MCF 10A (cell line): ENCODE measurements around the gene CPLANE2. TPM values are rescaled to one million over a fixed set of nuclear protein-coding genes. Genes with fewer than 3 reads are reported as not detected.
"Not testable (repeated sequence)": the region's sequence is repeated elsewhere in the genome, so short reads cannot be mapped to it uniquely, and the experiment has no call there.

Experiments
- BruUV-seq: library from RNA; stranded (reverse); fragments of 400-500 nt; replicated peaks from 2 replicates; lab custom pipeline; 2021; lab: Mats Ljungman, UMichigan
- CTCF ChIA-PET: fragments of 300-600 bp; sonication (Branson Sonifier 250); formaldehyde crosslinking; extraction: SDS; loops from one replicate; lab custom pipeline; 2021; ENCODE audit warnings: antibody characterized with exemption, inconsistent platforms; lab: Yijun Ruan, JAX
- POLR2A ChIA-PET: fragments of 300-600, 350-650 bp; sonication (Branson Sonifier 250); formaldehyde crosslinking; extraction: SDS; loops from one replicate; lab custom pipeline; 2020; ENCODE audit warnings: antibody characterized with exemption, inconsistent platforms; lab: Yijun Ruan, JAX
- DNase-seq: peaks from one replicate; pipeline ENCODE4 v3.0.0-alpha.2; 2018; ENCODE audit not compliant: unreplicated experiment
- H3K27ac Mint-ChIP-seq: one replicate; pipeline ENCODE4 v1.8.0; 2022; ENCODE audit warnings: mild to moderate bottlenecking, low read depth, mixed read lengths; ENCODE audit not compliant: unreplicated experiment
- H3K27me3 Mint-ChIP-seq: one replicate; pipeline ENCODE4 v1.8.0; 2022; ENCODE audit warnings: mixed read lengths; ENCODE audit not compliant: insufficient read depth, unreplicated experiment
- H3K36me3 Mint-ChIP-seq: one replicate; pipeline ENCODE4 v1.8.0; 2022; ENCODE audit warnings: mild to moderate bottlenecking, moderate library complexity, mixed read lengths; ENCODE audit not compliant: insufficient read depth, unreplicated experiment
- H3K4me1 Mint-ChIP-seq: one replicate; pipeline ENCODE4 v1.8.0; 2022; ENCODE audit warnings: mixed read lengths; ENCODE audit not compliant: insufficient read depth, unreplicated experiment
- H3K4me3 Mint-ChIP-seq: one replicate; pipeline ENCODE4 v1.8.0; 2022; ENCODE audit warnings: mild to moderate bottlenecking, moderate library complexity, mixed read lengths; ENCODE audit not compliant: unreplicated experiment
- H3K9me3 Mint-ChIP-seq: one replicate; pipeline ENCODE4 v1.8.0; 2022; ENCODE audit warnings: mixed read lengths; ENCODE audit not compliant: unreplicated experiment
- intact Hi-C: fragments of 100-400 bp; cut with micrococcal nuclease; formaldehyde crosslinking; loops from 2 replicates; pipeline ENCODE4 v1.14.1; 2022
- total RNA-seq: library from RNA; stranded (reverse); gene quantifications from 2 replicates; pipeline ENCODE4 v1.2.3, GENCODE V29; 2022
- TF ChIP-seq, protein P1 (sequence below): fragments of 200-600 bp; IDR thresholded peaks from one replicate; pipeline ENCODE4 v1.8.0; 2022; ENCODE audit warnings: antibody characterized with exemption, mild to moderate bottlenecking; ENCODE audit not compliant: unreplicated experiment

Gene CPLANE2
- total RNA-seq, 1 experiment from 2014 or later, result 8.3 TPM

DNA sequence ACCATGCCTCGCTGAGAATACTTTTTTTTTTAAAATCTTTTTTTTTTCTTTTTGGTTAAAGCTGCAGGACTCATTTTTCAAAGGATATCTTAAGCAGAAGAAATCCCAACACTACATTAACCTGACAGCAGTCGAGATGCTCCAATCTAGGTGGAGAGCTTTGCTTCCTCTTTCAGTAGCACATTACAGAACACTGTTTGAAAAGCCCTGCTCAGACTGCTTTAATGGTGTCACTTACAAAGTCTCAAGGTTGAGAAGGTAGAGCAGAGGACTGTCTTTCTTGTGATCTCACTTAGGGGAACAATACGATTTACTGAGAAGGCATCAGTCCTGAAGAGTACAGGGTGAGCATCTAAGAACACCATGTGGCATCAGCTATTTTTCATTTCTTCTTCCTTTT, 21.0 kb upstream of the CPLANE2 start:
- no peaks in the 10 kb centered on the region for H3K27me3 Mint-ChIP-seq
- no peak for DNase-seq
- H3K36me3 Mint-ChIP-seq, result peaks cover 28% of the 10 kb centered on the region
- no peak overlapping the region for H3K27ac Mint-ChIP-seq
- no peaks in the 10 kb centered on the region for H3K9me3 Mint-ChIP-seq
- CTCF ChIA-PET, result interaction anchor here (0.5 to 1.2 kb wide), 4 partner anchors 17 to 239 kb away, joined by 3 to 5 read pairs (median 4); no protein-coding TSS in a partner anchor
- H3K4me1 Mint-ChIP-seq, result peaks cover 14% of the 10 kb centered on the region
- no TSS peak for BruUV-seq
- TF ChIP-seq, protein P1, sequence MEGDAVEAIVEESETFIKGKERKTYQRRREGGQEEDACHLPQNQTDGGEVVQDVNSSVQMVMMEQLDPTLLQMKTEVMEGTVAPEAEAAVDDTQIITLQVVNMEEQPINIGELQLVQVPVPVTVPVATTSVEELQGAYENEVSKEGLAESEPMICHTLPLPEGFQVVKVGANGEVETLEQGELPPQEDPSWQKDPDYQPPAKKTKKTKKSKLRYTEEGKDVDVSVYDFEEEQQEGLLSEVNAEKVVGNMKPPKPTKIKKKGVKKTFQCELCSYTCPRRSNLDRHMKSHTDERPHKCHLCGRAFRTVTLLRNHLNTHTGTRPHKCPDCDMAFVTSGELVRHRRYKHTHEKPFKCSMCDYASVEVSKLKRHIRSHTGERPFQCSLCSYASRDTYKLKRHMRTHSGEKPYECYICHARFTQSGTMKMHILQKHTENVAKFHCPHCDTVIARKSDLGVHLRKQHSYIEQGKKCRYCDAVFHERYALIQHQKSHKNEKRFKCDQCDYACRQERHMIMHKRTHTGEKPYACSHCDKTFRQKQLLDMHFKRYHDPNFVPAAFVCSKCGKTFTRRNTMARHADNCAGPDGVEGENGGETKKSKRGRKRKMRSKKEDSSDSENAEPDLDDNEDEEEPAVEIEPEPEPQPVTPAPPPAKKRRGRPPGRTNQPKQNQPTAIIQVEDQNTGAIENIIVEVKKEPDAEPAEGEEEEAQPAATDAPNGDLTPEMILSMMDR, result no peak
- POLR2A ChIA-PET, result no interaction called here
- H3K4me3 Mint-ChIP-seq, result no peak overlapping the region
- intact Hi-C loops, result no loop called here

DNA sequence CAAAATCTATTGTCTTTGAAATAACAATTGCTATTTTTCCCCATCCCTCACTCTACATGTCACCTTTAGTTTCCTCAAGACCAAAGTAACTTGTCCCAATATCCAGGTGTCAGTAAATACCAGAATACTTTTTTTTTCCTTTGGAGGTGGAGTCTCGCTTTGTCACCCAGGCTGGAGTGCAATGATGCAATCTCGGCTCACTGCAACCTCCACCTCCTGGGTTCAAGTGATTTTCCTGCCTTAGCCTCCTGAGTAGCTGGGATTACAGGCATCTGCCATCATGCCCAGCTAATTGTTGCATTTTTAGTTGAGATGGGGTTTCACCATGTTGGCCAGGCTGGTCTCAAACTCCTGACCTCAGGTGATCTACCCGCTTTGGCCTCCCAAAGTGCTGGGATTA, 20.6 kb upstream of the CPLANE2 start:
- CTCF ChIA-PET, result interaction anchor here (0.6 to 1.2 kb wide), 3 partner anchors 16 to 178 kb away, joined by 3 to 4 read pairs (median 4); no protein-coding TSS in a partner anchor
- H3K27ac Mint-ChIP-seq, H3K9me3 Mint-ChIP-seq, BruUV-seq, POLR2A ChIA-PET, H3K27me3 Mint-ChIP-seq, DNase-seq, intact Hi-C loops, H3K4me3 Mint-ChIP-seq: not testable (repeated sequence)
- peaks cover 14% of the 10 kb centered on the region for H3K4me1 Mint-ChIP-seq
- peaks cover 32% of the 10 kb centered on the region for H3K36me3 Mint-ChIP-seq

DNA sequence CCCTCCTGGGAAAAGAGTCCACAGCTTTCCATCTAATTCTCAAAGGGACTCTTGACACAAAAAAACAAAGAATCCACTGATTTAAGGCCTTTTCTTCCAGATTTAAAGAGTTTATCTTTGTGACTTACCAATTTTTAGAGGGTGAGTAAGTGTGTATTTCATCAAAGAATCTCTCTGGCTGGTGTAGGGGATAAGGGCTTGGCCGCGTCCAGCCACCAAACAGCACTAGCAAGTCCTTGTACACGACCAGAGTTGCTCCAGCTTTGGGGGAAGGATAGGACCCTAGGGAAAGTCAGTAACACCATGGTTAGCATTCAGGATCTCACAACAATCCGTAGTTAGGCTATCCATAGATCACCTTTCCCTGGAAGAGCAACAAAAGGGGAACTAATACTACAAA, 19.5 kb upstream of the CPLANE2 start:
- peaks cover 42% of the 10 kb centered on the region for H3K36me3 Mint-ChIP-seq
- H3K9me3 Mint-ChIP-seq, result no peaks in the 10 kb centered on the region
- intact Hi-C loops, result no loop called here
- BruUV-seq, result no TSS peak
- DNase-seq, result no peak
- TF ChIP-seq, protein P1, result no peak
- ChIA-PET CTCF (interaction anchor here (0.6 to 0.7 kb wide), 2 partner anchors 8 to 9 kb away, joined by 3 to 4 read pairs; no protein-coding TSS in a partner anchor), POLR2A (no interaction called here)
- H3K27me3 Mint-ChIP-seq, result no peaks in the 10 kb centered on the region
- no peak overlapping the region for H3K27ac Mint-ChIP-seq
- peaks cover 14% of the 10 kb centered on the region for H3K4me1 Mint-ChIP-seq
- no peak overlapping the region for H3K4me3 Mint-ChIP-seq

- BruUV-seq, result no TSS peak
- CTCF ChIA-PET, result interaction anchor here (0.5 to 1.5 kb wide), 5 partner anchors 10 to 639 kb away, joined by 3 to 4 read pairs (median 4); no protein-coding TSS in a partner anchor
- TF ChIP-seq, protein P1, result no peak
- H3K9me3 Mint-ChIP-seq, result no peaks in the 10 kb centered on the region
- no peak overlapping the region for H3K27ac Mint-ChIP-seq
- DNase-seq, result no peak
- H3K36me3 Mint-ChIP-seq, result peaks cover 62% of the 10 kb centered on the region
- H3K27me3 Mint-ChIP-seq, result no peaks in the 10 kb centered on the region
- no peak overlapping the region for H3K4me3 Mint-ChIP-seq
- peaks cover 23% of the 10 kb centered on the region for H3K4me1 Mint-ChIP-seq
- intact Hi-C loops, result no loop called here
- POLR2A ChIA-PET, result interaction anchor here (1.0 to 1.4 kb wide), 2 partner anchors 12 to 17 kb away, joined by 3 to 5 read pairs; partner anchors contain the start of gene CPLANE2
These were observed 17.4 kb upstream of the CPLANE2 start for GRCh38 chr1:16254263-16254928.
